VCaP (cell line): ENCODE data around the gene DNAJC5.
A peak's percentile ranks its signal among the peaks of the same experiment; 100 is the strongest.
"Not testable (repeated sequence)": the region's sequence is repeated elsewhere in the genome, so short reads cannot be mapped to it uniquely, and the experiment has no call there.

Source experiments
- H3K27ac ChIP-seq: fragments of 450-650 bp; 2 replicates; pipeline ENCODE4 v1.5.1; 2017
- CTCF ChIP-seq: fragments of 450-650 bp; conservative IDR thresholded peaks from 2 replicates; pipeline ENCODE4 v1.5.1; 2017; ENCODE audit warnings: mild to moderate bottlenecking, moderate library complexity

Gene DNAJC5

GRCh38 chr20:63929071-63929470 lies 34.1 kb downstream of the DNAJC5 start:
- TF ChIP-seq CTCF: no peak

GRCh38 chr20:63929473-63929883 lies 34.6 kb downstream of the DNAJC5 start:
- not testable (repeated sequence) for H3K27ac ChIP-seq

More at GRCh38 chr20:63929071-63929470, 34.1 kb downstream of the DNAJC5 start:
- no peak overlapping the region for H3K27ac ChIP-seq

- peak overlapping the region; percentile 21 for H3K27ac ChIP-seq
- no peak for TF ChIP-seq CTCF
These were observed 36.1 kb downstream of the DNAJC5 start for GRCh38 chr20:63930971-63931553.

GRCh38 chr20:63931735-63932134 lies 36.8 kb downstream of the DNAJC5 start:
- TF ChIP-seq CTCF: no peak
- H3K27ac ChIP-seq: peak overlapping the region; percentile 21; the same call in 1 of the 2 replicates

- TF ChIP-seq CTCF: no peak
- H3K27ac ChIP-seq: no peak overlapping the region; the same call in 1 of the 2 replicates
These were observed 37.8 kb downstream of the DNAJC5 start for GRCh38 chr20:63932606-63933160.

GRCh38 chr20:63933646-63934045 lies 38.7 kb downstream of the DNAJC5 start:
- H3K27ac ChIP-seq: no peak overlapping the region
- TF ChIP-seq CTCF: no peak

GRCh38 chr20:63934271-63935068 lies 39.5 kb downstream of the DNAJC5 start:
- peak; percentile 53 for TF ChIP-seq CTCF

More at GRCh38 chr20:63934271-63935068, 39.5 kb downstream of the DNAJC5 start:
- H3K27ac ChIP-seq: peak overlapping the region; percentile 10; the same call in 1 of the 2 replicates
